ENCODE data around the gene EFNB3.

DNA sequence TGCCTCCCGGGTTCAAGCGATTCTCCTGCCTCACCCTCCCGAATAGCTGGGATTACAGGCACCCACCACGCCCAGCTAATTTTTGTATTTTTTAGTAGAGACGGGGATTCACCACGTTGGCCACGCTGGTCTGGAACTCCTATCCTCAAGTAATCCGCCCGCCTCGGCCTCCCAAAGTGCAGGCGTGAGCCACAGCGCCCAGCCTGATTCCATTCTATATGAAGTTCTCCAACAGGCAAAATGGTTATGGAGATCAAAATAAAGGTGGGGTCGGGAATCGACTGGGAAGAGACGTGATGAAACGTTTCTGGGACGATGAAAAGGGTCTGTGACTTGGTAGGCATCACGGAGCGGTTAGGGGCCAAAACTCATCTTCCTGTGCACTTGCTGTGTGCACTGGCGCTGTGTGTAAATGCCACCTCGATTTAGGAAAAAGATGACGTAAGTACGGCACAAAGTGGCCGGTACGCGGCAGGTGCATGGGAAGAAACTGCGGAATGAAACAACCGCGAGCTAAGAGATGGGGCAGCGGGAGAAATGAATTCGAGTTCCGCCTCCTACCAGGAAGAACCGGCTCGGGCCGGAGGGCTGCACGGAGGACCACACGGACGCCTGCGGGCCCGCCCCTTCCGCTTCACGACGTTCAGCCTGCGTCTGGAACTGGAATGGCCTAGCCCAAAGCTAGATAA, 19.3 kb upstream of the EFNB3 start:
- TF ChIP-seq, protein P1, sequence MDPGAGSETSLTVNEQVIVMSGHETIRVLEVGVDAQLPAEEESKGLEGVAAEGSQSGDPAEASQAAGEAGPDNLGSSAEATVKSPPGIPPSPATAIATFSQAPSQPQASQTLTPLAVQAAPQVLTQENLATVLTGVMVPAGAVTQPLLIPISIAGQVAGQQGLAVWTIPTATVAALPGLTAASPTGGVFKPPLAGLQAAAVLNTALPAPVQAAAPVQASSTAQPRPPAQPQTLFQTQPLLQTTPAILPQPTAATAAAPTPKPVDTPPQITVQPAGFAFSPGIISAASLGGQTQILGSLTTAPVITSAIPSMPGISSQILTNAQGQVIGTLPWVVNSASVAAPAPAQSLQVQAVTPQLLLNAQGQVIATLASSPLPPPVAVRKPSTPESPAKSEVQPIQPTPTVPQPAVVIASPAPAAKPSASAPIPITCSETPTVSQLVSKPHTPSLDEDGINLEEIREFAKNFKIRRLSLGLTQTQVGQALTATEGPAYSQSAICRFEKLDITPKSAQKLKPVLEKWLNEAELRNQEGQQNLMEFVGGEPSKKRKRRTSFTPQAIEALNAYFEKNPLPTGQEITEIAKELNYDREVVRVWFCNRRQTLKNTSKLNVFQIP (CRISPR knock-in tag; IDR thresholded peaks at IDR 0.05; ENCODE audit: borderline replicate concordance, low read depth): no peak
- TF ChIP-seq, protein P2, sequence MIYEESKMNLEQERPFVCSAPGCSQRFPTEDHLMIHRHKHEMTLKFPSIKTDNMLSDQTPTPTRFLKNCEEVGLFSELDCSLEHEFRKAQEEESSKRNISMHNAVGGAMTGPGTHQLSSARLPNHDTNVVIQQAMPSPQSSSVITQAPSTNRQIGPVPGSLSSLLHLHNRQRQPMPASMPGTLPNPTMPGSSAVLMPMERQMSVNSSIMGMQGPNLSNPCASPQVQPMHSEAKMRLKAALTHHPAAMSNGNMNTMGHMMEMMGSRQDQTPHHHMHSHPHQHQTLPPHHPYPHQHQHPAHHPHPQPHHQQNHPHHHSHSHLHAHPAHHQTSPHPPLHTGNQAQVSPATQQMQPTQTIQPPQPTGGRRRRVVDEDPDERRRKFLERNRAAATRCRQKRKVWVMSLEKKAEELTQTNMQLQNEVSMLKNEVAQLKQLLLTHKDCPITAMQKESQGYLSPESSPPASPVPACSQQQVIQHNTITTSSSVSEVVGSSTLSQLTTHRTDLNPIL (CRISPR knock-in tag; IDR thresholded peaks at IDR 0.05; ENCODE audit: low read depth): no peak
- TF ChIP-seq BACH2 (CRISPR knock-in tag; IDR thresholded peaks at IDR 0.05; ENCODE audit: borderline replicate concordance) (no peak), SNAI2 (CRISPR knock-in tag; IDR thresholded peaks at IDR 0.05) (no peak)
